ENCODE results near the gene NCOA5.
"Not testable (repeated sequence)": the region's sequence is repeated elsewhere in the genome, so short reads cannot be mapped to it uniquely, and the experiment has no call there.

NCOA5 gene

GRCh38 chr20:46119547-46119946, 29.8 kb upstream of the NCOA5 start:
- DNase-seq: no peak

- DNase-seq: no peak
These were observed 29.3 kb upstream of the NCOA5 start for GRCh38 chr20:46119028-46119546.

GRCh38 chr20:46118481-46119020, 28.8 kb upstream of the NCOA5 start:
- DNase-seq: no peak

GRCh38 chr20:46117704-46118467, 28.1 kb upstream of the NCOA5 start, which contains the start of gene CD40:
Gene CD40 (plus strand): TSS chr20:46118314. CDS start chr20:46118344, 30 bp downstream.
- peak in 1 of 2 donors; percentile 52 for DNase-seq

DNA sequence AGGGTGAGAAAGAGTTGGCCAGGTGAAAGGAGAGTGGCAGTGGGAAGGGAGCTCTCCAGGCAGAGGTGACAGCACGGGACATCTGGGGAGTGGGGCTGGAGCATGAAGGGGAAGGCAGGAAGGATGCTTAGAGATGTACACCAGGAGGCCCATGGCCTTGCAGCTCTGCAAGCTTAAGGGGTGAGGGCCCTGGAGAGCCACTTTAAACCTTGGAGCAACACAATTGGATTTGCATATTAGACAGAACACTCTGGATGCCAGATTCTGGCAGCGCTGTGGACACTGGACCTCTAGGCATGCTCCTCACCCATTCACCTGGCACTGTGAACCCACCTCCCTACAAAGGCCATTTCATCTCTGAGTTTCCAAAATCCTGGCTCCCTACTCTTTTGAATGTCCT, 24.7 kb upstream of the NCOA5 start:
- DNase-seq: no peak

DNA sequence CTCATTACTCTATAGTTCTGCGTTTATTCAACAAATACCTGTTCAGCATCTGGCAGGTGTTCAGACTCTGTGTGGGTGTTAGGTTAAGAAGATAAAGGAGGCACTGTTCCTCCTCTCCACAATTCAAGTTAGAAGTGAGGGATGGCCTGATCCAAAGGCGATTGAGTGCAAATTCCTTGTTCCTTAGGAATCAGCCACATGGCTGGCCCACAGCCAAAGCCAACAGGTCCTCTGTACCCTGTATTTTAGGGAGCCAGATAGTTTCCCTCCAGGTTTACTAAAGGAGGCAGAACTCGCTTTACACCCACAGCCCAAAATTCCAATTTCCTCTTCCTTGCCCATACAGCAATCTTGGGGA, 23.3 kb upstream of the NCOA5 start:
- DNase-seq: no peak

GRCh38 chr20:46112430-46113112, 22.8 kb upstream of the NCOA5 start:
- DNase-seq: no peak

GRCh38 chr20:46111836-46112212, 22.1 kb upstream of the NCOA5 start:
- no peak for DNase-seq

DNA sequence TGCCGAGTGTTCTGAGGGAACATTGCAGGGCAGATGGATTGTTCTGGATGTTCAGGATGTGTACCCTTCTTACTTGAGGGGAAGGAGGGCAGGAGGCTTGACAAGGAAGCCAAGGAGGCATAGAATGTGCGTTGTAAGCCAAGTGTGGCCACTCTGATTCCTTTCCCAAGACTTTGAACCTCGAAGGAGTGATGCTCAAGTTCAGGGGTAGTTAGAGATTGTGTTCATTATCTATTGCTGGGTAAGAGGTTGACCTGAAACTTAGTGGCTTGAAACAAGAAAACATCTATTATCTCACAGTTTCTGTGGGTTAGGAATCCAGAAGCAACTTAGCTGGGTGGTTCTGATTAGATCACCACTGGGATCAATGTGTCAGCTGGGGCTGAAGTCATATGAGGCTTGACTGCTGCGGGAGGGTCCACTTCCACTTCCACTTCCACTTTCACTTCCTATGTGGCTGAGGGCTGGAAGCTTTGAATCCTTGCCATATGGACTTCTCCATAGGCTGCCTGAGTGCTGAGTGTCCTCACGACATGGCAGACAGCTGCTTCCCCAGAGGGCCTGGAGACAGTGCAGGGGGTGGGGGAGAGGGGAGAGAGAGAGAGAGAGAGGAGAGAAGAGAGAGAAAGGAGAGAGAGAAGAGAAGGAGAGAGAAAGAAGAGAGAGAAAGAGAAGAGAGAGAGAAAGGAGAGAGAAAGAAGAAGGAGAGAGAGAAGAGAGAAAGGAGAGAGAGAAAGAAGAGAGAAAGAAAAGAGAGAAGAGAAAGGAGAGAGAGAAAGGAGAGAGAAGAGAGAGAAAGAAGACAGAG, 21.5 kb upstream of the NCOA5 start:
- peak; percentile 18 to 29 for DNase-seq

- no peak for DNase-seq
These were observed 19.2 kb upstream of the NCOA5 start for GRCh38 chr20:46108976-46109375.

DNA sequence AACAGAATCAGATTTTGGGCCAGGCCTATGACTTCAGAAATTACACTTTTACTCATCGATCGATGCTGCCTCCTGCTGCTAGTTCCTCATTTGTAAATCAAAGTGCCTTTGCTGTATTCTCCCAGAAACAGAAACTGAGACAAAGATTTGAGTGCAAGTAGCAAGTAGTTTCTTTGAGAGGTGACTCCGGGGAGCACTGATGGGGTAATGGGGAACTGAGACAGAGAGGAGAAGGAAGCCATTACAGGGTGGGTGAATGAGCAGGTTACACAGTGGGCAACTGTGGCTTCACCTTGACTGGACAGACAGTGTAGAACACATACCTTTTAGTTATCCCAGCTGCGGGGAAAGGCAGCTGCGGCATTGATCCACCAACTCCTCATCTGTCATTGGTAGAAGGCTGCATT, 18.7 kb upstream of the NCOA5 start:
- DNase-seq: no peak

GRCh38 chr20:46107061-46107460, 17.3 kb upstream of the NCOA5 start:
- DNase-seq: no peak

GRCh38 chr20:46104262-46104661, 14.5 kb upstream of the NCOA5 start:
- DNase-seq: no peak

DNA sequence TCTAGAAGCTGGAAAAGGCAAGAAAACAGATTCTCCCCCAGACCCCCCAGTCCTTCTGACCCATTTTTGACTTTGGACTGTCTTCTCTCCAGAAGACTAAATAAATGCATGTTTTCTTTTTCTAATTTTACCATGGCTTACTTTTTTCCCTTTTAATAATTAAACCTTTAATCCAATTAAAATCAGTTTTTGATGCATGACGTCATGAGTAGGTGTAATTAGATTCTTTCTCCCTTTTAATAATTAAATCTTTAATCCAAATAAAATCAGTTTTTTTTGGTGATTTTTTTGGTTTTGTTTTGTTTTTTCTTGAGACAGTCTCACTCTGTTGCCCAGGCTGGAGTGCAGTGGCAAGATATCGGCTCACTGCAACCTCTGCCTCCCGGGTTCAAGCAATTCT, 13.2 kb upstream of the NCOA5 start:
- no peak for DNase-seq

DNA sequence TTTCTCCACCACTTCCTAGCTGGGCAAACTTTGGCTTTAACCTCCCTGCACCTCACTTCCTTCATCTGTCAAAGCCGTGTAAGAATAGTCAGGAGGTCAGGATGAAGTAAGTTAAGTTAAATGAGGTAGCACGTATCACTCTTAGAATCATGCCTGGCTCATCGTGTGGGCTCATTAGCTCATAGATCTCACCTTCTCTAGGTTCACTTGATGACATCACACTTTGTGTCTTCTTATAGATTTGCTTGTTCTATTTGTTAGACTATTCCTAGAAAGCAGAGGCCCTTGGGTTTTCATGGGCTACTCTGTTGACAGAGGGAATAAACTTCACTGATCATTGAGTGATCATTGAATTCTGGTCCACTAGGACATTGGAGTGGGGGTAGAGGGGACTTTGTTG, 12.2 kb upstream of the NCOA5 start:
- DNase-seq: no peak

DNA sequence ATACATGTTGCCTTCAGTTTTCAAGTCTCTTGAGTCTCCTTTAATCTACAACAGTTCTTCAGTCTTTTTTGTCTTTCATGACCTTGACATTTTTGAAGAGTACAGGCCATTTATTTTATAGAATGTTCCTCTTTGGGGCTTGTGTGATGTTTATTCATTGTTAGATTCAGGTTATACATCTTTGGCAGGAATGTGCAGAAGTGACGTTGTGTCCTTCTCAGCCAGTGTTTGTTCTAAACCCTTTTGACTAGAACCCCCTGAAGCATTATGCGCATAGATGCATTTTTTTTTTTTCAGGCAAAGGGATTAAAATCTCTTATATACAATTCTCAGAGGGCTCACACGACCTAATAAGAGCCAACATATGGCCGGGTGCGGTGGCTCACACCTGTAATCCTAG, 11.2 kb upstream of the NCOA5 start:
- no peak for DNase-seq

DNA sequence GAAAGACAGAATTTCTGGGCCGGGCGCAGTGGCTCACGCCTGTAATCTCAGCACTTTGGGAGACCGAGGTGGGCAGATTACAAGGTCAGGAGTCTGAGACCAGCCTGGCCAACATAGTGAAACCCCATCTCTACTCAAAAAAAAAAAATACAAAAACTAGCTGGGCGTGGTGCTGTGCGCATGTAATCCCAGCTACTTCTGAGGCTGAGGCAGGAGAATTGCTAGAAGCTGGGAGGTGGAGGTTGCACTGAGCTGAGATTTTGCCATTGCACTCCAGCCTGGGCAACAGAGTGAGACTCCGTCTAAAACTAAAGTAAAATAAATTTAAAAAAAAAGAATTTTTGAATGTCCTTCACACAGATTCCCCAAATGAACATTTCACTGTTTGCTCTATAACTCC, 10.7 kb upstream of the NCOA5 start:
- not testable (repeated sequence) for DNase-seq

GRCh38 chr20:46099491-46100287, 9.9 kb upstream of the NCOA5 start:
- peak in 1 of 2 donors; percentile 11 for DNase-seq

GRCh38 chr20:46093531-46093930, 3.8 kb upstream of the NCOA5 start:
- no peak for DNase-seq

DNA sequence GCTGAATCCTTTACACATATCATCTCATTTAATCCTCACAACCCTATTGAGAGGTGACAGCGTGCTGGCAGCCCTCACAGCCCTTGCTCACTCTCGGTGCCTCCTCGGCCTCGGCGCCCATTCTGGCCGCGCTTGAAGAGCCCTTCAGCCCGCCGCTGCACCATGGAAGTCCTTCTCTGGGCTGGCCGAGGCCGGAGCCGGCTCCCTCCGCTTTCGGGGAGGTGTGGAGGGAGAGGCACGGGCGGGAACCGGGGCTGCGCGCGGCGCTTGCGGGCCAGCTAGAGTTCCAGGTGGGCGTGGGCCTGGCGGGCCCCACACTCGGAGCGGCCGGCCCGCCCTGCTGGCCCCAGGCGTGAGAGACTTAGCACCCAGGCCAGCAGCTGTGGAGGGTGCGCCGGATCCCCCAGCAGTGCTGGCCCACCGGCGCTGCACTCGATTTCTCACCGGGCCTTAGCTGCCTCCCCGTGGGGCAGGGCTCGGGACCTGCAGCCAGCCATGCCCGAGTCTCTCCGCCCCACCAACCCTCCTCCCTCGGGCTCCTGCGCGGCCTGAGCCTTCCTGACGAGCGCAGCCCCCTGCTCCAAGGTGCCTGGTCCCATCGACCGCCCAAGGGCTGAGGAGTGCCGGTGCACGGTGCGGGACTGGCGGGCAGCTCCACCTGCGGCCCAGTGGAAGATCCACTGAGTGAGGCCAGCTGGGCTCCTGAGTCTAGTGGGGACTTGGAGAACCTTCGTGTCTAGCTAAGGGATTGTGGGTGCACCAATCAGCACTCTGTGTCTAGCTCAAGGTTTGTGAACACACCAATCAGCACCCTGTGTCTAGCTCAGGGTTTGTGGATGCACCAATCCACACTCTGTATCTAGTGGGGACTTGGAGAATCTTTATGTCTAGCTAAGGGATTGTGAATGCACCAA, 2.1 kb upstream of the NCOA5 start:
- DNase-seq: not testable (repeated sequence)

DNA sequence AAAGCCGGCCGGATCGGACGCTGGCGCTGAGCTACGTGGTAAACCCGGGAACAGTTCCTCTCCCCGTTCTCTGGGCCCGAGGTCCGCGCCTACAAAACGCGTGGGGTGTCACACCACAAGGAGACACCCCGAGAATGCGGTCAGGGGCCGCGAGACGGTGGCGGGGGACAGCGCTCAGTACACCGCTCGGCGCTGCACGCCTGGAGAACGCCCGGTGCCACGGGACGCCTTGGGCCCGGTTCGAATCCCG, 670 bp downstream of the NCOA5 start:
- peak in 1 of 2 donors; percentile 21 for DNase-seq
